ENCODE results near the gene SLC25A39. TPM values are rescaled to one million over a fixed set of nuclear protein-coding genes. Genes with fewer than 3 reads are reported as not detected.

Gene SLC25A39
- total RNA-seq, 4 donors from 2014 or later, result 97.7 to 155 (median 129) TPM

DNA sequence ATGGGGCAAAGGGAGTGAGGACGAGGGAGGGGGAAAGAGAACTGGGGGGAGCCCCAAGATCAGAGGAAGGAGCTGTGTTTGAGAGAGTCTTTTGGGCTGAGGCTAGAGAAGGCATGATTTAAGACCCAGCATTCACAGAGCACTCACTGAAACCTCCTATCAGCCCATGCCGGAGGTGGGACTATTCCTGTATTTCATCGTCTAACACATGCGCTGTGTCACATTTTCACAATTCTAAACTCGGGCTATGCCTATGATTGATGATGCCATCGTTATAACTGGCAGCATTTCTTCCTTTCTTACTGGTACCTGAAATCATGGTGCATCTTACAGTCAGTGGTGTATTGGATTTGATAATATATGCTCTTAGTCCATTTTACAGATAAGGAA lies 35.5 kb upstream of the SLC25A39 start:
- TF ChIP-seq POLR2A (IDR thresholded peaks at IDR 0.05), result no peak
- TF ChIP-seq, protein P1, sequence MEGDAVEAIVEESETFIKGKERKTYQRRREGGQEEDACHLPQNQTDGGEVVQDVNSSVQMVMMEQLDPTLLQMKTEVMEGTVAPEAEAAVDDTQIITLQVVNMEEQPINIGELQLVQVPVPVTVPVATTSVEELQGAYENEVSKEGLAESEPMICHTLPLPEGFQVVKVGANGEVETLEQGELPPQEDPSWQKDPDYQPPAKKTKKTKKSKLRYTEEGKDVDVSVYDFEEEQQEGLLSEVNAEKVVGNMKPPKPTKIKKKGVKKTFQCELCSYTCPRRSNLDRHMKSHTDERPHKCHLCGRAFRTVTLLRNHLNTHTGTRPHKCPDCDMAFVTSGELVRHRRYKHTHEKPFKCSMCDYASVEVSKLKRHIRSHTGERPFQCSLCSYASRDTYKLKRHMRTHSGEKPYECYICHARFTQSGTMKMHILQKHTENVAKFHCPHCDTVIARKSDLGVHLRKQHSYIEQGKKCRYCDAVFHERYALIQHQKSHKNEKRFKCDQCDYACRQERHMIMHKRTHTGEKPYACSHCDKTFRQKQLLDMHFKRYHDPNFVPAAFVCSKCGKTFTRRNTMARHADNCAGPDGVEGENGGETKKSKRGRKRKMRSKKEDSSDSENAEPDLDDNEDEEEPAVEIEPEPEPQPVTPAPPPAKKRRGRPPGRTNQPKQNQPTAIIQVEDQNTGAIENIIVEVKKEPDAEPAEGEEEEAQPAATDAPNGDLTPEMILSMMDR (IDR thresholded peaks at IDR 0.05), result no peak
- Histone ChIP-seq H3K36me3 (no peaks in the 10 kb centered on the region), H3K4me1 (peaks cover 0 to 12% (median 10%) of the 10 kb centered on the region in 4 donors), H3K27me3 (peaks cover 0 to 12% of the 10 kb centered on the region in 2 donors), H3K4me3 (no peak overlapping the region), H3K9me3 (no peaks in the 10 kb centered on the region), H3K27ac (no peak overlapping the region)
- no peak for DNase-seq

DNA sequence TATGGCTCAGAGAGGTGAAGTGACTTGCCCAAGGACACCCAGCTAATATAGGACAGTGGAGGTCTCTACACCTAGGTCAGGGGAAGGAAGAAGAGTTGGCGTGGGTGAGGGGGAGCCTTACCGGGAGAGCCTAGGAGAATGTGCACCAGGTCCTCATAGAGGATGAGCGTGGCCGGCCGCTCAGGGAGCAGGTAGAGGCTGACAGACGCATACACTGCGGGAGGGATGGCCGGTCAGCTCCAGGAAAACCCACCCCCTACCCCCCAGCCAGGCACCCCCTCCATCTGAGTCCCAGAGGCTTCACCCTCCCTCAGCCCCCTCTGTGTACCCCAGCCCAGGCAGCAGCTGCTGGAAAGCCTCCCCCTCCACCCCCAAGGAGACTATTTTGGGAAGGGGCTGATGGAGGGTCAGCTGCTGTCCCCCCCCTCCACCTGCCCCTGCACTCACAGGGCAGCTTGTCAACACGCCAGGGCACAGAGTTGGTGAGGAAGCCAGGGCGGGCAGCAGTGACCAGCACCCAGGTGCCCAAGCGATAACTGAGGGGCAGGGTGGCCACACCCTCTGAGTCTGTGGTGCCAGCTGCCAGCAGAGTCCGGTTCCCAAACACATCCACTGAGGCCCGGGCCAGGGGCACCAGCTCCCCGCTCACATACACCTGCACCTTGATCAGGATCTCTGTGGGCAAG lies 35.0 kb upstream of the SLC25A39 start:
- no peak overlapping the region for H3K4me3 ChIP-seq
- H3K4me1 ChIP-seq, result peaks cover 0 to 12% (median 10%) of the 10 kb centered on the region in 4 donors
- no peak for TF ChIP-seq POLR2A (IDR thresholded peaks at IDR 0.05)
- TF ChIP-seq, protein P1 (IDR thresholded peaks at IDR 0.05), result no peak
- no peaks in the 10 kb centered on the region for H3K36me3 ChIP-seq
- H3K27me3 ChIP-seq, result peaks cover 0 to 12% of the 10 kb centered on the region in 2 donors
- H3K27ac ChIP-seq, result no peak overlapping the region
- DNase-seq, result no peak
- no peaks in the 10 kb centered on the region for H3K9me3 ChIP-seq

DNA sequence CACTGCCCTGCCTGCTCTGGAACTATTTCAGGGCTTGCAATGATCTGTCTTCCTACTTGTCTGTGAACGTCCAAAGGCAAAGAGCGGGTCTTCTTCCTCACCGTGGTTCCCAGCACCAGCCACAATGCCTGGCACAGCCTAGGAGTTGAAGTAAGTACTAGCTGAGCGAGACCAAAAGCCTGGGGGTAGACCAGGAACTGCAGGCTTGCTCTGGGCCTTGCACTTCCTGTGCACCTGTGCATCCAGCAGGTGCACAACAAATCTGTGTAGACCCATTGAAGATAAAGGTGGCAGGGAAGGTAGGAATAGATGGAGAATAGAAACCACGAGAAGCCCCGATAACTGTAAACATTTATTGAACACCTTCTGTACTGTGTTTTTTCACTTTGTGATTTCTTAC lies 34.4 kb upstream of the SLC25A39 start:
- Histone ChIP-seq H3K36me3 (no peaks in the 10 kb centered on the region), H3K27ac (no peak overlapping the region), H3K4me3 (no peak overlapping the region), H3K27me3 (peaks cover 0 to 12% of the 10 kb centered on the region in 2 donors), H3K4me1 (peaks cover 0 to 12% (median 10%) of the 10 kb centered on the region in 4 donors), H3K9me3 (no peaks in the 10 kb centered on the region)
- TF ChIP-seq, protein P1 (IDR thresholded peaks at IDR 0.05), result no peak
- TF ChIP-seq POLR2A (IDR thresholded peaks at IDR 0.05), result no peak
- no peak for DNase-seq

DNA sequence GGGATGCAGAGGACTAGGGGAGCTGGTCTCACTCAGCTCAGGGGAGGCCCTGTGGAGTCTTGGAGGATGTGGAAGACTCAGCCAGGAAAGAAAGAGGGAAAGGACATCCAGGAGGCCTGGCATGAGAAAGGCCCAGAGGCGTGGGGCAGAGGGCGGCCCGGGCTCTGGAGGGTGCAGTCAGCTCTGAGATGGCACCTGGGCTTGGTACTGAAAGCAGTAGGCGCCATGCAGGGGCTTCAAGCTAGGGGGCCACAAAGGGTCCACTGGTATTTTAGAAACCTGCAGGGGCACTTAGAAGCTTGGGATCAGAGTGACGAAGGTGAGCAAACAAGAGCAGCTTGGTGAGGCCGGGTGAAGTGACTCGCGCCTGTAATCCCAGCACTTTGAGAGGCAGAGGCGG lies 33.4 kb upstream of the SLC25A39 start:
- Histone ChIP-seq H3K27ac (no peak overlapping the region), H3K9me3 (no peaks in the 10 kb centered on the region), H3K36me3 (peaks cover 0 to 2% (median 0%) of the 10 kb centered on the region in 3 donors), H3K4me3 (no peak overlapping the region), H3K27me3 (peaks cover 0 to 8% of the 10 kb centered on the region in 2 donors), H3K4me1 (peaks cover 0 to 9% (median 7%) of the 10 kb centered on the region in 4 donors)
- TF ChIP-seq, protein P1 (IDR thresholded peaks at IDR 0.05), result no peak
- no peak for TF ChIP-seq POLR2A (IDR thresholded peaks at IDR 0.05)
- DNase-seq, result no peak

DNA sequence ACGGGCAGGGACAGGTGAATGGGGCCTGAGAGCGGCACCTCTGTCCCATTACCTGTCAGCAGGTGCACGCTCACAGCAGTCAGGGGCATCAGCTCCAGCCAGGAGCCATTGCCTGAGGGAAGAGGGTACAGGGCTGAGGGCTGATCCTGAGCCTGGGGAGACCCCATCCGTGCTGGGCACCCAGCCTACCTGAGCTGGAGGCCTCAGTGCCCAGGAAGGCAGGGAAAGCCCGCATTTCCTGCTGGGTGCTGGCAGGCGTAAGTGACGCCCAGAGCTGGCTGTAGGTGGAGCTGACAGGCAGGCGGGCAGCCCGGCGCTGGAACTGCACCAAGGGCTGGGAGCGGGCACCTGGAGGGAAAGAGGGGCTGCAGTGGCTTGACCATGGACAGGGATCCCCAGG lies 31.6 kb upstream of the SLC25A39 start:
- DNase-seq, result no peak
- no peak overlapping the region for H3K27ac ChIP-seq
- peaks cover 0 to 20% (median 0%) of the 10 kb centered on the region in 3 donors for H3K36me3 ChIP-seq
- no peak overlapping the region for H3K4me3 ChIP-seq
- H3K9me3 ChIP-seq, result no peaks in the 10 kb centered on the region
- no peaks in the 10 kb centered on the region for H3K27me3 ChIP-seq
- H3K4me1 ChIP-seq, result peaks cover 0 to 4% (median 0%) of the 10 kb centered on the region in 4 donors
- no peak for TF ChIP-seq POLR2A (IDR thresholded peaks at IDR 0.05)

DNA sequence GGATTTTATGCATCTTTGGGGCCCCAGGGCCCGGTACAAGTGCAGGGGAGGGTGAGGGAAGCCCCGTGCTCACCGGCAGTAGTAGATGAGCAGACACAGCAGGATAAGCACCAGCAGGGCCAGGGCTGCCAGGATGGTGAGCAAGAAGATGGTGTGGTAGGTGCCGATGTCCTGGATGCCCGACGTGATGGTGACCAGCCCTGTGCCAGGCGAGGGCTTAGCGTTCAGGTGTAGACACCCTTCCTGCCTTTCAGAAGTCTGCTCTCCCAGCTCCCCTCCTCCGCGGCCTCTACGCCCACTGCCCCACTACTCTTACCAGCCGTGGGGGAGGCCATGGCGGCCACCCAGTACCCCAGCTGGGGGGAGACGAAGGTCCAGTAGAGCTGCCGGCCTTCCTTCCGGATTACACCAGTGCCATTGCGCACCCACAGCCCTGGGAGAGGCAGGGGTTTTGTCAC lies 31.0 kb upstream of the SLC25A39 start:
- H3K36me3 ChIP-seq, result peaks cover 0 to 26% (median 0%) of the 10 kb centered on the region in 3 donors
- no peak overlapping the region for H3K27ac ChIP-seq
- TF ChIP-seq, protein P1 (IDR thresholded peaks at IDR 0.05), result no peak
- no peak for TF ChIP-seq POLR2A (IDR thresholded peaks at IDR 0.05)
- no peak overlapping the region for H3K4me3 ChIP-seq
- H3K9me3 ChIP-seq, result no peaks in the 10 kb centered on the region
- no peaks in the 10 kb centered on the region for H3K27me3 ChIP-seq
- no peak for DNase-seq
- H3K4me1 ChIP-seq, result peaks cover 0 to 4% (median 0%) of the 10 kb centered on the region in 4 donors

Measured in Peyer's patch (tissue), 4 donors.